SK-N-SH treated with all-trans-retinoic acid at 6 μM for 48 hours (cell line): ENCODE data around the gene C1QL2.

ENCODE experiments used
- ATAC-seq: fragments of 200-7000 bp; cut with Tn5 transposase; 3 replicates; pipeline ENCODE4 v1.9.1; 2020; ENCODE audit warnings: mild to moderate bottlenecking, moderate library complexity
- ARNTL ChIP-seq: fragments of 450-650 bp; formaldehyde crosslinking; IDR thresholded peaks from 2 replicates; pipeline ENCODE4 v1.5.0; 2020; ENCODE audit warnings: low read depth, mild to moderate bottlenecking, moderate library complexity, borderline replicate concordance
- ESRRG ChIP-seq: fragments of 250-450 bp; sonication (Bioruptor Pico); IDR thresholded peaks from 2 replicates; pipeline ENCODE4 v1.6.1; 2021; ENCODE audit warnings: mild to moderate bottlenecking
- GLIS3 ChIP-seq: fragments of 250-450 bp; sonication (Bioruptor Pico); IDR thresholded peaks from 2 replicates; pipeline ENCODE4 v1.5.0; 2020; ENCODE audit warnings: mild to moderate bottlenecking, moderate library complexity
- ISL1 ChIP-seq: fragments of 250-450 bp; sonication (Bioruptor Pico); IDR thresholded peaks from 2 replicates; pipeline ENCODE4 v2.1.2; 2022; ENCODE audit warnings: mild to moderate bottlenecking, moderate library complexity
- OSR1 ChIP-seq: fragments of 250-450 bp; sonication (Bioruptor Pico); IDR thresholded peaks from 2 replicates; pipeline ENCODE4 v1.8.0; 2022; ENCODE audit warnings: moderate library complexity, mild to moderate bottlenecking, inconsistent platforms
- RARB ChIP-seq: fragments of 250-450 bp; sonication (Bioruptor Pico); IDR thresholded peaks from 2 replicates; pipeline ENCODE4 v1.8.0; 2021; ENCODE audit warnings: mild to moderate bottlenecking, moderate library complexity
- SNAI2 ChIP-seq: fragments of 250-450 bp; sonication (Bioruptor Pico); IDR thresholded peaks from 2 replicates; pipeline ENCODE4 v1.5.0; 2020; ENCODE audit warnings: mild to moderate bottlenecking, moderate library complexity
- TCF4 ChIP-seq: fragments of 250-450 bp; sonication (Bioruptor Pico); IDR thresholded peaks from 2 replicates; pipeline ENCODE4 v1.8.0; 2021; ENCODE audit warnings: mild to moderate bottlenecking, moderate library complexity, borderline replicate concordance
- TOX ChIP-seq: fragments of 250-450 bp; sonication (Bioruptor Pico); IDR thresholded peaks from 2 replicates; pipeline ENCODE4 v1.8.0; 2021; ENCODE audit warnings: mild to moderate bottlenecking, moderate library complexity, borderline replicate concordance
- ZC3H10 ChIP-seq: fragments of 250-450 bp; sonication (Bioruptor Pico); IDR thresholded peaks from 2 replicates; pipeline ENCODE4 v1.5.1; 2021; ENCODE audit warnings: mild to moderate bottlenecking, moderate library complexity
- ZFP3 ChIP-seq: fragments of 250-450 bp; sonication (Bioruptor Pico); IDR thresholded peaks from 2 replicates; pipeline ENCODE4 v1.5.0; 2020; ENCODE audit warnings: mild to moderate bottlenecking, moderate library complexity
- ZFP30 ChIP-seq: fragments of 450-650 bp; formaldehyde crosslinking; IDR thresholded peaks from 2 replicates; pipeline ENCODE4 v1.5.0; 2022; ENCODE audit warnings: mild to moderate bottlenecking, moderate library complexity
- ZNF565 ChIP-seq: fragments of 450-650 bp; formaldehyde crosslinking; conservative IDR thresholded peaks from 2 replicates; pipeline ENCODE4 v1.5.0; 2020; ENCODE audit warnings: low read depth, mild to moderate bottlenecking, moderate library complexity
- ZNF70 ChIP-seq: fragments of 450-650 bp; formaldehyde crosslinking; IDR thresholded peaks from 2 replicates; pipeline ENCODE4 v1.5.0; 2020; ENCODE audit warnings: mild to moderate bottlenecking, moderate library complexity
- ZNF8 ChIP-seq: fragments of 450-650 bp; formaldehyde crosslinking; IDR thresholded peaks from 2 replicates; pipeline ENCODE4 v1.5.0; 2020; ENCODE audit warnings: mild to moderate bottlenecking, moderate library complexity
- TF ChIP-seq, protein P1 (sequence below): fragments of 250-450 bp; sonication (Bioruptor Pico); IDR thresholded peaks from 2 replicates; pipeline ENCODE4 v1.8.0; 2020; ENCODE audit warnings: mild to moderate bottlenecking, moderate library complexity, borderline replicate concordance
- TF ChIP-seq, protein P2 (sequence below): fragments of 250-450 bp; sonication (Bioruptor Pico); IDR thresholded peaks from 2 replicates; pipeline ENCODE4 v1.5.0; 2020; ENCODE audit warnings: mild to moderate bottlenecking, moderate library complexity
- TF ChIP-seq, protein P3 (sequence below): fragments of 250-450 bp; sonication (Bioruptor Pico); IDR thresholded peaks from 2 replicates; pipeline ENCODE4 v1.5.1; 2020; ENCODE audit warnings: low read depth, mild to moderate bottlenecking, moderate library complexity
- TF ChIP-seq, protein P4 (sequence below): fragments of 250-450 bp; sonication (Bioruptor Pico); IDR thresholded peaks from 2 replicates; pipeline ENCODE4 v1.5.1; 2021; ENCODE audit warnings: mild to moderate bottlenecking, moderate library complexity

The C1QL2 gene

DNA sequence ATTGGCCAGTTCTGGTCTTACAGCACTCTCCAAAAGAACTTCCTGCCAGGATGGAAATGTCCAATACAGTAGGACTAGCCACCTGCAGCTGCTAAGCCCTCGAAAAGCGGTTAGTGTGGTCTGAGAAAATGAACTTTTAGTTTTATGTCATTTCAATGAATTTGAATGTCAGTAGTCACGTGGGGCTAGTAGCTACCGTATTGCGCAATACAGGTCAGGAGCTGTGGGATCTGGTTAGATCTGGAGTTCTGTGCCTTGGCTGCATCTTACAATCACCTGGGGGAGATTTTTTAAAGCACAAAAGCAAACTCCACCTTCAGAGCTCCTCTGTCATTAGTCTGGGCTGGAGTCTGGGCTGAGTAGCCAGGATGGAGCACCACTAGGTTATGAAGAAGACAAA is 35.9 kb downstream of the C1QL2 start:
- ATAC-seq: no peak
- no peak for TF ChIP-seq RARB
- TF ChIP-seq ZC3H10: no peak
- TF ChIP-seq ESRRG (CRISPR knock-in tag): no peak
- no peak for TF ChIP-seq ZNF565
- TF ChIP-seq ARNTL: no peak
- TF ChIP-seq, protein P1, sequence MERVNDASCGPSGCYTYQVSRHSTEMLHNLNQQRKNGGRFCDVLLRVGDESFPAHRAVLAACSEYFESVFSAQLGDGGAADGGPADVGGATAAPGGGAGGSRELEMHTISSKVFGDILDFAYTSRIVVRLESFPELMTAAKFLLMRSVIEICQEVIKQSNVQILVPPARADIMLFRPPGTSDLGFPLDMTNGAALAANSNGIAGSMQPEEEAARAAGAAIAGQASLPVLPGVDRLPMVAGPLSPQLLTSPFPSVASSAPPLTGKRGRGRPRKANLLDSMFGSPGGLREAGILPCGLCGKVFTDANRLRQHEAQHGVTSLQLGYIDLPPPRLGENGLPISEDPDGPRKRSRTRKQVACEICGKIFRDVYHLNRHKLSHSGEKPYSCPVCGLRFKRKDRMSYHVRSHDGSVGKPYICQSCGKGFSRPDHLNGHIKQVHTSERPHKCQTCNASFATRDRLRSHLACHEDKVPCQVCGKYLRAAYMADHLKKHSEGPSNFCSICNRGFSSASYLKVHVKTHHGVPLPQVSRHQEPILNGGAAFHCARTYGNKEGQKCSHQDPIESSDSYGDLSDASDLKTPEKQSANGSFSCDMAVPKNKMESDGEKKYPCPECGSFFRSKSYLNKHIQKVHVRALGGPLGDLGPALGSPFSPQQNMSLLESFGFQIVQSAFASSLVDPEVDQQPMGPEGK (CRISPR knock-in tag): no peak
- TF ChIP-seq ZFP30 (CRISPR knock-in tag): no peak
- TF ChIP-seq, protein P2, sequence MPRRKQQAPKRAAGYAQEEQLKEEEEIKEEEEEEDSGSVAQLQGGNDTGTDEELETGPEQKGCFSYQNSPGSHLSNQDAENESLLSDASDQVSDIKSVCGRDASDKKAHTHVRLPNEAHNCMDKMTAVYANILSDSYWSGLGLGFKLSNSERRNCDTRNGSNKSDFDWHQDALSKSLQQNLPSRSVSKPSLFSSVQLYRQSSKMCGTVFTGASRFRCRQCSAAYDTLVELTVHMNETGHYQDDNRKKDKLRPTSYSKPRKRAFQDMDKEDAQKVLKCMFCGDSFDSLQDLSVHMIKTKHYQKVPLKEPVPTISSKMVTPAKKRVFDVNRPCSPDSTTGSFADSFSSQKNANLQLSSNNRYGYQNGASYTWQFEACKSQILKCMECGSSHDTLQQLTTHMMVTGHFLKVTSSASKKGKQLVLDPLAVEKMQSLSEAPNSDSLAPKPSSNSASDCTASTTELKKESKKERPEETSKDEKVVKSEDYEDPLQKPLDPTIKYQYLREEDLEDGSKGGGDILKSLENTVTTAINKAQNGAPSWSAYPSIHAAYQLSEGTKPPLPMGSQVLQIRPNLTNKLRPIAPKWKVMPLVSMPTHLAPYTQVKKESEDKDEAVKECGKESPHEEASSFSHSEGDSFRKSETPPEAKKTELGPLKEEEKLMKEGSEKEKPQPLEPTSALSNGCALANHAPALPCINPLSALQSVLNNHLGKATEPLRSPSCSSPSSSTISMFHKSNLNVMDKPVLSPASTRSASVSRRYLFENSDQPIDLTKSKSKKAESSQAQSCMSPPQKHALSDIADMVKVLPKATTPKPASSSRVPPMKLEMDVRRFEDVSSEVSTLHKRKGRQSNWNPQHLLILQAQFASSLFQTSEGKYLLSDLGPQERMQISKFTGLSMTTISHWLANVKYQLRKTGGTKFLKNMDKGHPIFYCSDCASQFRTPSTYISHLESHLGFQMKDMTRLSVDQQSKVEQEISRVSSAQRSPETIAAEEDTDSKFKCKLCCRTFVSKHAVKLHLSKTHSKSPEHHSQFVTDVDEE: no peak
- no peak for TF ChIP-seq ZFP3 (CRISPR knock-in tag)
- no peak for TF ChIP-seq GLIS3 (CRISPR knock-in tag)
- no peak for TF ChIP-seq TCF4 (CRISPR knock-in tag)
- no peak for TF ChIP-seq TOX (CRISPR knock-in tag)
- TF ChIP-seq OSR1 (CRISPR knock-in tag): no peak
- no peak for TF ChIP-seq ZNF8 (CRISPR knock-in tag)
- TF ChIP-seq ISL1 (CRISPR knock-in tag): no peak
- TF ChIP-seq, protein P3, sequence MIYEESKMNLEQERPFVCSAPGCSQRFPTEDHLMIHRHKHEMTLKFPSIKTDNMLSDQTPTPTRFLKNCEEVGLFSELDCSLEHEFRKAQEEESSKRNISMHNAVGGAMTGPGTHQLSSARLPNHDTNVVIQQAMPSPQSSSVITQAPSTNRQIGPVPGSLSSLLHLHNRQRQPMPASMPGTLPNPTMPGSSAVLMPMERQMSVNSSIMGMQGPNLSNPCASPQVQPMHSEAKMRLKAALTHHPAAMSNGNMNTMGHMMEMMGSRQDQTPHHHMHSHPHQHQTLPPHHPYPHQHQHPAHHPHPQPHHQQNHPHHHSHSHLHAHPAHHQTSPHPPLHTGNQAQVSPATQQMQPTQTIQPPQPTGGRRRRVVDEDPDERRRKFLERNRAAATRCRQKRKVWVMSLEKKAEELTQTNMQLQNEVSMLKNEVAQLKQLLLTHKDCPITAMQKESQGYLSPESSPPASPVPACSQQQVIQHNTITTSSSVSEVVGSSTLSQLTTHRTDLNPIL (CRISPR knock-in tag): no peak
- TF ChIP-seq SNAI2 (CRISPR knock-in tag): no peak
- TF ChIP-seq, protein P4, sequence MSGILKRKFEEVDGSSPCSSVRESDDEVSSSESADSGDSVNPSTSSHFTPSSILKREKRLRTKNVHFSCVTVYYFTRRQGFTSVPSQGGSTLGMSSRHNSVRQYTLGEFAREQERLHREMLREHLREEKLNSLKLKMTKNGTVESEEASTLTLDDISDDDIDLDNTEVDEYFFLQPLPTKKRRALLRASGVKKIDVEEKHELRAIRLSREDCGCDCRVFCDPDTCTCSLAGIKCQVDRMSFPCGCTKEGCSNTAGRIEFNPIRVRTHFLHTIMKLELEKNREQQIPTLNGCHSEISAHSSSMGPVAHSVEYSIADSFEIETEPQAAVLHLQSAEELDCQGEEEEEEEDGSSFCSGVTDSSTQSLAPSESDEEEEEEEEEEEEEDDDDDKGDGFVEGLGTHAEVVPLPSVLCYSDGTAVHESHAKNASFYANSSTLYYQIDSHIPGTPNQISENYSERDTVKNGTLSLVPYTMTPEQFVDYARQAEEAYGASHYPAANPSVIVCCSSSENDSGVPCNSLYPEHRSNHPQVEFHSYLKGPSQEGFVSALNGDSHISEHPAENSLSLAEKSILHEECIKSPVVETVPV (CRISPR knock-in tag): no peak
- no peak for TF ChIP-seq ZNF70 (CRISPR knock-in tag)

DNA sequence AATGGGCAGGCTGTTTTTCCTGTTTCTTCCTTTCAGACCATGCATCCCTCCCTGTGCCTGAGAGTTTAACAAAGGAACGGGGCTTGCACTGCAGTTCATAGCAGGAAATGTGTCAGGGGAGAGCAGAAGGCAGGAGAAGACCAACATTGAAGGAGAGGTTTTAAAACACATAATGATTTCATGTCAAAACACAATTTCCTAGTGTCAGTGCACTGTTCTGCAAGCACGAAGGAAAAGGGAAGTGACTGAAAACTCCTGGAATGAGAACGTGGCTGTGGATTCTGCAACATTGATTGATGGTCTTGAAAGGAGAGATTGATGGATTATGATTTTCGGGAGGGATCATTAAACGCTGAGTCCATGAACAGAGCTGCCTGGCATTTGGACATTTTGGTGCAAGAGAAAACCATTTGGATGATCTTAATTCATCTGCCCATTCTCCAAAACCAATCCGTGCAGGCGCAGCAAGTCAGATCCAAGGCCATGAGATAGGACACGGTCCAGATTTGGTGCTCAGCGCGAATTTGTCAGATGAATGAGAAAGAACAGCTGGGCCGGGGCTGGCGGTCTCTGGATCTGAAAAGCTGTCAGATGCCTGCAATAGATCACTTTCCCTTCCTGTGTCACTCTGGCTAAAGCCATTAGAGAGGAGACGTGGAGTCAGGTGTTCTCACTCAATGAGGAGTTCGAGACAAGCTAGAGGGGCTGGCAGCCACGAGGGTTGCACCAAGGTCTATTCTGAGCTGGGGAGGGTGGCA is 38.4 kb downstream of the C1QL2 start:
- TF ChIP-seq SNAI2 (CRISPR knock-in tag) (no peak), TCF4 (CRISPR knock-in tag) (no peak), ZFP3 (CRISPR knock-in tag) (no peak), ZNF70 (CRISPR knock-in tag) (no peak)
- no peak for ATAC-seq

DNA sequence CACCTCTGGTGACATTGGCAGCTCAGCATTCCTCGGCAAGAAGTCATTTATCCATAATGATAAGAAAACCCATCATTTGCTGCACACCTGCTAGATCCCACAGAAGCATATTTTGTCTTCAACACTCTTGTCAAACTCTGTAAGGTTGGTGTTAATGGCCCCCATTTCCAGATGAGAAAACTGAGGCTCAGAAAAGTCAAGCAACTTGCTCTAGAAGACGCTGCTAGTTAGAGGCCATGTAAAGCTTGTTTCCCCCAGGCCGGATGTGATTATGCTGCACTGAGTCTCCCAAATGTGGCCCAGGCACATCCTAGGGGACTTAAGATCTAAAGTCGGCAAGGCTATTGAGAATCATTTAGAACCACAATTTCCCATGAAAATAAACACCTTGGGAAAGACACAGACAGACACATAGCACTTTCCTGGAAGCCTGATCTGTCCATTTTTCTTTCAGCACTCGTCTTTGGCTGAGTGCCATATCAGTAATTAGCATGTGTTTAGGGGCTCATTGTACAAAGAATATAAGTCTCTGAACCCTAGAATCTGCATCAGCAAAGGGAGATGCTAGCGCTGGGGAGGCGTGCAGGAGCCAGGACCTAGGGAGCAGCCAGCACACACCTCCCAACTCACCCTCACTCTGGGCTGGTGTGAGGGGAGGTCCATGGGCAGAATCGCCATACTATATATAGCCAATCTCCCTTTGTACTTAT is 39.3 kb downstream of the C1QL2 start:
- TF ChIP-seq GLIS3 (CRISPR knock-in tag): no peak
- no peak for TF ChIP-seq ZNF8 (CRISPR knock-in tag)
- no peak for TF ChIP-seq ESRRG (CRISPR knock-in tag)
- ATAC-seq: no peak
